Thyroid gland (tissue), 4 donors: ENCODE measurements around the gene CACNA2D3.

Source experiments
- POLR2A ChIP-seq, 2 donors: fragments of 450-650 bp; IDR thresholded peaks; one replicate each; pipeline ENCODE4 v1.6.1; 2017; ENCODE audit warnings: antibody characterized with exemption in 2 of 2, mild to moderate bottlenecking in 2 of 2, moderate library complexity in 1 of 2
- TF ChIP-seq, protein P1 (sequence below), 6 experiments: fragments of 200-600 bp in 3 of 6; fragments of 450-650 bp in 3 of 6; sonication (generic) in 3 of 6; IDR thresholded peaks; one replicate each; pipeline ENCODE4 v1.5.1; 2016 to 2019; ENCODE audit warnings: antibody characterized with exemption in 6 of 6, mild to moderate bottlenecking in 2 of 6, inconsistent platforms in 1 of 6, moderate library complexity in 1 of 6

- TF ChIP-seq, protein P1, sequence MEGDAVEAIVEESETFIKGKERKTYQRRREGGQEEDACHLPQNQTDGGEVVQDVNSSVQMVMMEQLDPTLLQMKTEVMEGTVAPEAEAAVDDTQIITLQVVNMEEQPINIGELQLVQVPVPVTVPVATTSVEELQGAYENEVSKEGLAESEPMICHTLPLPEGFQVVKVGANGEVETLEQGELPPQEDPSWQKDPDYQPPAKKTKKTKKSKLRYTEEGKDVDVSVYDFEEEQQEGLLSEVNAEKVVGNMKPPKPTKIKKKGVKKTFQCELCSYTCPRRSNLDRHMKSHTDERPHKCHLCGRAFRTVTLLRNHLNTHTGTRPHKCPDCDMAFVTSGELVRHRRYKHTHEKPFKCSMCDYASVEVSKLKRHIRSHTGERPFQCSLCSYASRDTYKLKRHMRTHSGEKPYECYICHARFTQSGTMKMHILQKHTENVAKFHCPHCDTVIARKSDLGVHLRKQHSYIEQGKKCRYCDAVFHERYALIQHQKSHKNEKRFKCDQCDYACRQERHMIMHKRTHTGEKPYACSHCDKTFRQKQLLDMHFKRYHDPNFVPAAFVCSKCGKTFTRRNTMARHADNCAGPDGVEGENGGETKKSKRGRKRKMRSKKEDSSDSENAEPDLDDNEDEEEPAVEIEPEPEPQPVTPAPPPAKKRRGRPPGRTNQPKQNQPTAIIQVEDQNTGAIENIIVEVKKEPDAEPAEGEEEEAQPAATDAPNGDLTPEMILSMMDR (IDR thresholded peaks at IDR 0.05), result no peak
- no peak for TF ChIP-seq POLR2A (IDR thresholded peaks at IDR 0.05)
Measured at GRCh38 chr3:54746722-54747121, 624.4 kb downstream of the CACNA2D3 start.
